H1 (cell line): ENCODE results near the gene ZBTB11.

ENCODE experiments used
- CHD2 ChIP-seq: IDR thresholded peaks from 2 replicates; pipeline ENCODE4 v1.6.1; 2012; ENCODE audit warnings: low read length, improper control_type of control experiment
- CREB1 ChIP-seq: IDR thresholded peaks from 2 replicates; pipeline ENCODE4 v1.6.1; 2012; ENCODE audit warnings: inconsistent platforms
- CTCF ChIP-seq, 3 experiments: IDR thresholded peaks; 1 replicate in 2 of 3; 2 replicates in 1 of 3; pipeline versions ENCODE4 v1.5.1 to v1.6.1; 2011; ENCODE audit warnings: low read length in 3 of 3, mild to moderate bottlenecking in 3 of 3, inconsistent platforms in 2 of 3, low read depth in 1 of 3, moderate library complexity in 1 of 3; ENCODE audit not compliant: insufficient read depth in 1 of 3; ENCODE audit errors: control extremely low read depth in 1 of 3
- E2F6 ChIP-seq: IDR thresholded peaks from 2 replicates; pipeline ENCODE4 v1.6.1; 2012; ENCODE audit warnings: inconsistent platforms
- POLR2A ChIP-seq, 2 experiments: IDR thresholded peaks; 1 replicate in 1 of 2; 2 replicates in 1 of 2; pipeline ENCODE4 v1.6.1; 2011; ENCODE audit warnings: low read depth in 2 of 2, low read length in 2 of 2, mild to moderate bottlenecking in 2 of 2; ENCODE audit errors: control extremely low read depth in 1 of 2
- SP2 ChIP-seq: IDR thresholded peaks from 2 replicates; pipeline ENCODE4 v1.6.1; 2012; ENCODE audit warnings: mild to moderate bottlenecking, low read length, inconsistent platforms
- USF2 ChIP-seq: IDR thresholded peaks from 2 replicates; pipeline ENCODE4 v1.6.1; 2011; ENCODE audit warnings: low read length, improper control_type of control experiment

- TF ChIP-seq USF2: no peak
- TF ChIP-seq CTCF (IDR thresholded peaks at IDR 0.05; ENCODE audit: control extremely low read depth in 1 of 3, insufficient read depth in 1 of 3, low read depth in 1 of 3, low read length in 3 of 3): no peak
- no peak for TF ChIP-seq SP2
- no peak for TF ChIP-seq E2F6
- TF ChIP-seq CREB1: no peak
- no peak for TF ChIP-seq CHD2
- TF ChIP-seq POLR2A (IDR thresholded peaks at IDR 0.05; ENCODE audit: control extremely low read depth in 1 of 2, low read depth in 2 of 2, low read length in 2 of 2): no peak
Measured at GRCh38 chr3:101687142-101687931, 10.4 kb upstream of the ZBTB11 start.
